ENCODE data around the gene HDAC11. TPM values are rescaled to one million over a fixed set of nuclear protein-coding genes. Genes with fewer than 3 reads are reported as not detected.

Gene HDAC11
- total RNA-seq, 1 donor from 2014 or later, result 15.2 TPM

GRCh38 chr3:13500133-13500885, 20.2 kb downstream of the HDAC11 start:
- peak; percentile 81 for TF ChIP-seq CTCF (IDR thresholded peaks at IDR 0.05)
- peak; percentile 87 for DNase-seq (ENCODE audit: low spot score)
- H3K27me3 Mint-ChIP-seq (ENCODE audit: low read depth), result no peaks in the 10 kb centered on the region
- H3K36me3 Mint-ChIP-seq (ENCODE audit: low read depth), result peaks cover 2% of the 10 kb centered on the region
- H3K4me1 Mint-ChIP-seq (ENCODE audit: low read depth), result peaks cover 38% of the 10 kb centered on the region
- H3K27ac Mint-ChIP-seq (ENCODE audit: unreplicated experiment), result no peak overlapping the region
- H3K4me3 Mint-ChIP-seq (ENCODE audit: unreplicated experiment), result no peak overlapping the region
- H3K9me3 Mint-ChIP-seq (ENCODE audit: low read depth), result no peaks in the 10 kb centered on the region

- Mint-ChIP-seq H3K9me3 (ENCODE audit: low read depth) (no peaks in the 10 kb centered on the region), H3K27me3 (ENCODE audit: low read depth) (no peaks in the 10 kb centered on the region), H3K4me1 (ENCODE audit: low read depth) (peaks cover 37% of the 10 kb centered on the region), H3K27ac (ENCODE audit: unreplicated experiment) (no peak overlapping the region), H3K36me3 (ENCODE audit: low read depth) (peaks cover 2% of the 10 kb centered on the region), H3K4me3 (ENCODE audit: unreplicated experiment) (no peak overlapping the region)
- TF ChIP-seq CTCF (IDR thresholded peaks at IDR 0.05), result no peak
- DNase-seq (ENCODE audit: low spot score), result peak; percentile 89
Measured at GRCh38 chr3:13501056-13501455, 20.9 kb downstream of the HDAC11 start.

DNA sequence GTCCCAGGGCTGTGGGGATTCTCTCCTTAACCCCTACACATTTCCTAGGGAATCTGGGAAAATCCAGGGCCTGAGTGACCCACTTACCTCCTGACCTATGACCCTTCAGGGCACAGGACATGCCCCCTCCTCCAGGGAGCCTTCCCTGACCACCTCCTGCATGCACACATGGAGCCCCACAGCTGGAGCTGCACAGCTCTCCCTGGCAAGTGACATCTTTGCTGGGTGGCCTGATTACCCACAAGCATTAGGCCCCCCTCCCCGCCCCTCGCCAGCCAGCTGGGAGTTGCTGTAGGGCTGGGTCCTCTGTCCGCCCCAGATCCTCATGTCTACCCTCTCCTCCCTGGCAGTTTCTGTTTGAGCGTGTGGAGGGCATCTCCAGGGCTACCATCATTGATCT, 21.4 kb downstream of the HDAC11 start:
- Mint-ChIP-seq H3K9me3 (ENCODE audit: low read depth) (no peaks in the 10 kb centered on the region), H3K27ac (ENCODE audit: unreplicated experiment) (no peak overlapping the region), H3K36me3 (ENCODE audit: low read depth) (peaks cover 2% of the 10 kb centered on the region), H3K4me3 (ENCODE audit: unreplicated experiment) (no peak overlapping the region), H3K4me1 (ENCODE audit: low read depth) (peaks cover 33% of the 10 kb centered on the region), H3K27me3 (ENCODE audit: low read depth) (no peaks in the 10 kb centered on the region)
- no peak for TF ChIP-seq CTCF (IDR thresholded peaks at IDR 0.05)
- DNase-seq (ENCODE audit: low spot score), result no peak

- no peaks in the 10 kb centered on the region for H3K9me3 Mint-ChIP-seq (ENCODE audit: low read depth)
- peaks cover 32% of the 10 kb centered on the region for H3K4me1 Mint-ChIP-seq (ENCODE audit: low read depth)
- peak; percentile 62 for DNase-seq (ENCODE audit: low spot score)
- no peak for TF ChIP-seq CTCF (IDR thresholded peaks at IDR 0.05)
- H3K27me3 Mint-ChIP-seq (ENCODE audit: low read depth), result no peaks in the 10 kb centered on the region
- no peak overlapping the region for H3K4me3 Mint-ChIP-seq (ENCODE audit: unreplicated experiment)
- no peak overlapping the region for H3K27ac Mint-ChIP-seq (ENCODE audit: unreplicated experiment)
- peaks cover 2% of the 10 kb centered on the region for H3K36me3 Mint-ChIP-seq (ENCODE audit: low read depth)
Measured at GRCh38 chr3:13501958-13502790, 22.1 kb downstream of the HDAC11 start.

DNA sequence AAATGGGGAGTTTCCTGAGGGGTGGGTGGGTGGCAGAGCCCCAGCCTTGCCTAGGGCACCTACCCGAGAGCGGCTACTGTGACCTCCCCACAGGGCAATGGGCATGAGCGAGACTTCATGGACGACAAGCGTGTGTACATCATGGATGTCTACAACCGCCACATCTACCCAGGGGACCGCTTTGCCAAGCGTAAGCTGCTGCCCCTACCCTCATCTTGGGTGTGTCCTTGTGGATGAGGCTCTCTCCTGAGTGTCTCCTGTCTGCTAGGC, 22.6 kb downstream of the HDAC11 start:
- DNase-seq (ENCODE audit: low spot score), result peak; percentile 61
- Mint-ChIP-seq H3K27ac (ENCODE audit: unreplicated experiment) (no peak overlapping the region), H3K36me3 (ENCODE audit: low read depth) (peaks cover 2% of the 10 kb centered on the region)

More for the DNA sequence above, 22.6 kb downstream of the HDAC11 start:
- Mint-ChIP-seq H3K4me1 (ENCODE audit: low read depth) (peaks cover 32% of the 10 kb centered on the region), H3K4me3 (ENCODE audit: unreplicated experiment) (no peak overlapping the region), H3K27me3 (ENCODE audit: low read depth) (no peaks in the 10 kb centered on the region), H3K9me3 (ENCODE audit: low read depth) (no peaks in the 10 kb centered on the region)
- no peak for TF ChIP-seq CTCF (IDR thresholded peaks at IDR 0.05)

All from chondrocyte (in vitro differentiated cells).